Upper lobe of left lung (tissue), 4 donors: Measurements from ENCODE around the gene ZGLP1.

Source experiments
- EP300 ChIP-seq, 4 donors: sonication (generic); formaldehyde crosslinking; IDR thresholded peaks; one replicate each; pipeline ENCODE4 v1.5.1; 2017; ENCODE audit warnings: antibody characterized with exemption in 4 of 4, control low read depth in 2 of 4
- POLR2A ChIP-seq, 4 donors: fragments of 450-650 bp; IDR thresholded peaks; one replicate each; pipeline ENCODE4 v1.5.1; 2016 to 2017; ENCODE audit warnings: antibody characterized with exemption in 4 of 4, mild to moderate bottlenecking in 2 of 4
- POLR2AphosphoS5 ChIP-seq, 2 donors: sonication (generic); formaldehyde crosslinking; IDR thresholded peaks; one replicate each; pipeline ENCODE4 v1.5.1; 2017; ENCODE audit warnings: antibody characterized with exemption in 2 of 2
- TF ChIP-seq, protein P1 (sequence below), 6 experiments: fragments of 450-650 bp in 4 of 6; fragments of 200-600 bp in 2 of 6; sonication (generic) in 2 of 6; IDR thresholded peaks; one replicate each; pipeline ENCODE4 v1.5.1; 2016 to 2019; ENCODE audit warnings: antibody characterized with exemption in 6 of 6

- TF ChIP-seq, protein P1, sequence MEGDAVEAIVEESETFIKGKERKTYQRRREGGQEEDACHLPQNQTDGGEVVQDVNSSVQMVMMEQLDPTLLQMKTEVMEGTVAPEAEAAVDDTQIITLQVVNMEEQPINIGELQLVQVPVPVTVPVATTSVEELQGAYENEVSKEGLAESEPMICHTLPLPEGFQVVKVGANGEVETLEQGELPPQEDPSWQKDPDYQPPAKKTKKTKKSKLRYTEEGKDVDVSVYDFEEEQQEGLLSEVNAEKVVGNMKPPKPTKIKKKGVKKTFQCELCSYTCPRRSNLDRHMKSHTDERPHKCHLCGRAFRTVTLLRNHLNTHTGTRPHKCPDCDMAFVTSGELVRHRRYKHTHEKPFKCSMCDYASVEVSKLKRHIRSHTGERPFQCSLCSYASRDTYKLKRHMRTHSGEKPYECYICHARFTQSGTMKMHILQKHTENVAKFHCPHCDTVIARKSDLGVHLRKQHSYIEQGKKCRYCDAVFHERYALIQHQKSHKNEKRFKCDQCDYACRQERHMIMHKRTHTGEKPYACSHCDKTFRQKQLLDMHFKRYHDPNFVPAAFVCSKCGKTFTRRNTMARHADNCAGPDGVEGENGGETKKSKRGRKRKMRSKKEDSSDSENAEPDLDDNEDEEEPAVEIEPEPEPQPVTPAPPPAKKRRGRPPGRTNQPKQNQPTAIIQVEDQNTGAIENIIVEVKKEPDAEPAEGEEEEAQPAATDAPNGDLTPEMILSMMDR (IDR thresholded peaks at IDR 0.05): no peak
- no peak for TF ChIP-seq POLR2A (IDR thresholded peaks at IDR 0.05)
- no peak for TF ChIP-seq EP300 (IDR thresholded peaks at IDR 0.05)
- TF ChIP-seq POLR2AphosphoS5 (IDR thresholded peaks at IDR 0.05): no peak
These were observed 12.5 kb upstream of the ZGLP1 start for GRCh38 chr19:10321874-10322835.
